NCI-H2196 (cell line): ENCODE measurements around the gene G2E3.
"Not testable (repeated sequence)": the region's sequence is repeated elsewhere in the genome, so short reads cannot be mapped to it uniquely, and the experiment has no call there.

Experiments
- DNase-seq: peaks from one replicate; lab custom pipeline; 2025; ENCODE audit not compliant: unreplicated experiment; lab: John Stamatoyannopoulos, UW

The G2E3 gene

GRCh38 chr14:30558675-30559555, at the start of gene G2E3:
Gene G2E3, plus strand, starts transcription at chr14:30559158. Its CDS starts 21,922 bp downstream, at chr14:30581080.
- DNase-seq: peak; percentile 93

GRCh38 chr14:30517737-30518136, 41.2 kb upstream of the G2E3 start:
- no peak for DNase-seq

DNA sequence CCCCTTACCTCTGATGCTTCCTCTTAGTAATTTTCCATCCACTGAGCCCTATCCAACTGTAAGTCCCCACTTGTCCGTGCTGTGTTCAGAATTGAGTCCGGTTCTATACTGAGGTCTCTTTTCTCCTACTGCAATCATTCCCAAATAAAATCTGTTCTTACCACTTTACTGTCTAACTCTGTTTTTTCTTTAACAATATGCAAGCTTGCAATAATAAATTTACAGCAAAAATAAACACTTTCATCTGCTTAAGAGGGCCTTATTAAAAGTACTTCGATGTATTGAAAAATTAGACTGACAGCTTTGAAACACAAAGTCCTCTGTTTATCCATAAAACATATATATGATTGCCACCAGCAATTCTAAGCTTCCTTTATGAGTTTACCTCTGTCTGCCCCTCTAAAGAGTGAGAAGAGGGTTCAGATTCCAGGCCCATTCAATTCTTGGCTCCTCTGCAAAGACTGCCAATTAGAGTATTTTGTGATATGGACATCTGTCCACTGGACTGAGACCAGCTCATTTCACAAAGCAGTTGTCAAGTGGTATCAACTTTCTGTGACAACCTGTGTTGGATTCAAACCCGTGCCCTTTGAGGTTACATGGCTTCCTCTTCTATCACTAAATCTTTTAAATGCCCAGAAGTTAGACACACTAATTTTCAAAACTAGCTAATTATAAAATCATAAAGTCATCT, 39.9 kb upstream of the G2E3 start:
- peak; percentile 63 for DNase-seq

GRCh38 chr14:30519961-30520360, 39.0 kb upstream of the G2E3 start:
- no peak for DNase-seq

- no peak for DNase-seq
Measured at GRCh38 chr14:30520536-30520935, 38.4 kb upstream of the G2E3 start.

GRCh38 chr14:30521899-30522736, 36.8 kb upstream of the G2E3 start:
- peak; percentile 73 for DNase-seq

DNA sequence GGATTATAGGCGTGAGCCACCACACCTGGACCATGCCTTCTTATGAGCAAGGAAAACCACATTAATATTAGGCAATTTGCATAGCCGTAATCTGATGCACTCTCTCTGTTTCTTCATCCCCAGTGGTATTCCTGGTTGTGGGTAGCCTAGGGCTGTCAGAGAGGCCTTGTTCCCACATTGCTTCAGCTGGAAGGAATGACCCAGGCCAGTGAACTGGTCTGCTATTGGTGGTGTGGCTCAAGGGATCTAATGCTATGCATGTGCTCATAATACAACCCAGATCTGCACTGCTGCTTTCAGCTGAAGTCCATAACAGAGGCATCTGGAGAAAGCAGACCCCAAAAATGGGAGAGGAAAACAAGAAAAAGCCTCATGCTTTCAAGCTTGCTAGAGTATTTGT, 33.1 kb upstream of the G2E3 start:
- no peak for DNase-seq

DNA sequence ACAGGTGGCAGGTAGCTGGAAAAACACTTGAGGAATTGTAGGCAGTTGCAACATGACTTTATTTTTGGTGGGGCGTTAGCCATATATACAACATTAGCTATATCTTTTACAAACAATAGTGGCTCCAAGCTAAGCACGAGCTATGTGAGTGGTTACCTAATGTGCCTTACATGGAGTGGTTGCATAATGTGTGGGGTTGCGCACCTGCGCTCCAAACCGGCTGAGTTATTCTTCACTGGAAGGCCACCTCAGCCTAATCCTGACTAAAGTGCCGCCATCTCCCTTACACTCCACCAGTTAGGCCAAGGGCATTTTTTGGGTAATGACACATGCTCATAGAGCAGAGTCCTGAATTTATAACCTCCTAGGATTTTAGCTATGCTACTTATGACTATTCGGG, 31.8 kb upstream of the G2E3 start:
- DNase-seq: no peak

- no peak for DNase-seq
Measured at GRCh38 chr14:30528119-30528518, 30.8 kb upstream of the G2E3 start.

DNA sequence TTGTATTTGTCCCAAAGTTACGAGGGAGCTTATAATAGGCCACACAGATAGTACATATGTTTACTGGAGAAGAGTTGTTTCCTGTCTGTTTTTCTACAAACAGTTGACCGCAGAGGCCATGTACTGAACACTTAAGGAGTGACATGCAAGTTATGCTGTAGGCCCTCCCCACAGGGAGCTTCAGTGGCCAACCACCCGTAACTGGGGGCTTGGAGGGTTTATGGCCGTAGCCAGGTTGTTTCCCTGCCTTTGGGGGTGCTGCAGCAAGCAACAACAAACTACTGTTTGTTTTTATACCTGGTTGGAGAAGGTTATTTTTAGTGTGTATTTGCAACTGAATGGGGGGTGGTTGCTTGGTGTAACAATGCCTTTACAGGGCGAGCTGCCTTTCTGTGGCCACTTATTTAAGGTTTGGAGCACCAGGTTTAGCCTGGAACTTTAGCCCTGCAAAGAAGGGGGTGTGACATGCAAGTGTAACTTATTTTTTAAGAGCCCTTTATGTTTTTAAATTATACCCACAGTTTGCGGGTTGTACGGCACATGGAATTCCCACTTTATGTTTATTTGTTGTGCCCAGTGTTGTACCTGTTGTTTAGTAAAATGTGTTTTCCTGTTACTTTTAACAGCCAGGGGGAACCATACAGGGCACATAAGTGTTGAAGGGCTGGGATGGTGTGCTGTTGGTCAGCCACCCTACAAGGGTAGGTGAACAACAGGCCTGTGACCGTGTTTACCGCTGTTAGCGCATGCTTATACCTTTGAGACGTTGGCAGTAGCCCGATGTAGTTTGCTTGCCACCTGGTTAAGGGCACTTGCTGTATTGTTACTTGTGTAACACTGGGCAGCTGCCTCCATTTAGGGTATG, 29.9 kb upstream of the G2E3 start:
- no peak for DNase-seq

DNA sequence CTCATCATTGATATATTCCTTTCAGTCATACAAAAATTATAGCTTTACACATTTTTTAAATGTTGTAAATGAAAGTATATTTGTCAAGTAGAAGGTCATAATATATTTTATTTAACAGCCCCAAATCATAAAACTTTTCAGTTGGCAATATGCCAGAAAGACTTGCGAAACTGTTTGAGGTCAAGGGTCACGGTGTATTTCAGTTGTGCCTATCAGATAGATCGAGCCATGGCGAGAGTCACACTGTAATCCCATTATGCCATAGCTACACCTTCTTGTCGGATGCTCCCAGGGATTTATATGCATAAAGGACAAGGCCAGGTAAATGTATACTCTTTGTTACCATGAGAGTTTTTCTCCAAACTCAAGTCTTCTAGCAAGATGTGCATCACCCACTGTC, 26.7 kb upstream of the G2E3 start:
- no peak for DNase-seq

- no peak for DNase-seq
Measured at GRCh38 chr14:30533126-30533525, 25.8 kb upstream of the G2E3 start.

DNA sequence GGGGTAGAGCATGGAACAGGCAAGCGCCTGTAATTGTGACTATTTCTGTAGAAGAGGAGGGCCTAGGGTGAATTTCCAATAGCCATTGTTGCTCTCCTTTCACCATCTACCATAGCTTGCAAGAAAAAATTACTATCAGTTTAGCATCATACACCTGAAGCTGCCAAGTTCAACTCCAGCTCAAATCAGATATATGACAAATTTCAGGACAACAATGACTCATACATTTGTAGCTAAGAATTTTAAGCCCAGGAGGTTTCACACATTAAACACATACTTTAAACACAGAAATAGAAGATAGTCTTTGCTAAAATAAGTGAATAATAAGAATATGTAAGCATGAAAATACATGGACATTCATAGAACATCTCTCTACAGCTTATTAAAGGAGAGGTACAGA, 17.6 kb upstream of the G2E3 start:
- DNase-seq: no peak

- not testable (repeated sequence) for DNase-seq
Measured at GRCh38 chr14:30546735-30547134, 12.2 kb upstream of the G2E3 start.

GRCh38 chr14:30547388-30548048, 11.4 kb upstream of the G2E3 start:
- DNase-seq: no peak

DNA sequence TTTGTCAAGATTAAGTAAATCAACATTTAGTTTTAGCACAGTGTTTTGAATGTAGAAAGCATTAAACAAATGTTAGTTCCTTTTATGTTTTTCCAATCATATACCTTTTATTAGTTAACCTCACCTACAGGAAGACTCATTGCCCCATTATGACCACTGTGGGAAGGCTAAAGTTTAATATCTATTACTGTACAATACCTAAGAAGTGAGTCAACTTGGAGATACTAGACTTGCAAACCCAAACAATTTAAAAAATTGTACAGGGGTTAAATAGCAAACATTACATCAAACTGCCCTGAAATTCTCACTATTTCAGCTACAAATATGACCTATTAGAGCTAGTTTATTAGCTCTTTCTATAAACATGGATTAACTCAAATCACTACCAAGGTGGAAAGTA, 8.6 kb upstream of the G2E3 start:
- no peak for DNase-seq

DNA sequence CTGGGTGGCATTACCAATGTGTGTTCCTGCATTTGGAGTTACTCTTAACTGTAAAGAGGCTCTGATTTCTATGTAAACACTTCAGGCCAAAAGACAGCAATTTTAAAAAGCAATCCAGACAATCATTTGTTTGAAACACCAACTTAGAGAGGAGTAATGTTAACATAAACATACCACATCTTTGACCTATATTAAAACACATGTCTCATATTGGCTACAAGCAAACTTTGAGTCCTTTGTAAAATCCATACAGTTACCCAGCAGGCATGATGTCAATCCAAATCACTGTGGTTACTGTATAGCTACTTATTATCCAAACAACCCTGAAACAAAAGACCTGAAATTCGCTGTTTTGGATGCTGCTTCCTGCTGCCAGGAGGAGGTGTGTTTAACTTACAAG, 7.5 kb upstream of the G2E3 start:
- peak; percentile 30 for DNase-seq

DNA sequence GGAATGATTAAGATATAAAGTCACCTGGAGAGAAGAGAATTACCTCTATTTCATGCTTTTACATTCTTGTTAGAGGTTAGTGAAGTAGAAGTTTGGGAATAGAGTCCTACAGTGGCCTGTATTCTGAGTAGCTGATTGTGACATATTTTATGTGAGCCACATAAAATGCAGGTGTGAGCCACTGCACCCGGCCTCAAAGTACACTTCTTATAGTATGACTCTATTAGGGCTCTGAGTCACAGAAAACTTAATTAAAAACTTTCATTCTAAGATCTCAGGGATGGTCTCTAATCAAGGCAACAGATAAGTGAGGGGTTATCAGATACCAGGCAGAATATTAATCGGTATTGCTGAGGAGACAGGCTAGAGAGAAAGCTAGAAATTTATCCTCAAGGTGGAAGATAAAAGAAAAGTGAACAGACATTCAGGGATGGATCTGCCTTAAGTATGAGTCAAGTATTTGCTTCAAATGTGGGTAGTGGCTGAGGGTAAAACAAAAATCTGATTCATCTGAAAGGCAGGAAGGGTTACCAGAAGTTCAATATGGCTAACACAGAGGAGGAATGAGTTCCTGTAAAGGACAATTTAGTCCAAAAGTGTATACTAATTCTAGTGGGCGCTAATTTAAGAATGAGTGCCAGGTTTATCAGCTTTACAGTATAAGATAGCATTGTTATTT, 5.5 kb upstream of the G2E3 start:
- DNase-seq: no peak

DNA sequence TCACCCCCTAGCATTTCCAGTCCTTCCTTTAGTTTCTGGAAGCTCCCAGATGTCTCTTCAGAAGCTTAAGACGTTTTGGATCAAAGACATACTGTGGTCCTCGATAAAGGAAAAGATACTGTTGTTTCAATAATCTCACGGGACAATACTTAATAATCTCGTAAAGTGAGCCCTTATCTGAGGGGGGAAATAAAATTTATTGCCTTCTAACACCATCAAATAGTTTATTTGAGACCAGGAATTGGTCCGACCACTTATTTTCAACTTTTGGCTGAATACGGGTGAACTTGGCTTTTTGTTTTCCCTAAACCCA, 640 bp upstream of the G2E3 start:
- DNase-seq: no peak

DNA sequence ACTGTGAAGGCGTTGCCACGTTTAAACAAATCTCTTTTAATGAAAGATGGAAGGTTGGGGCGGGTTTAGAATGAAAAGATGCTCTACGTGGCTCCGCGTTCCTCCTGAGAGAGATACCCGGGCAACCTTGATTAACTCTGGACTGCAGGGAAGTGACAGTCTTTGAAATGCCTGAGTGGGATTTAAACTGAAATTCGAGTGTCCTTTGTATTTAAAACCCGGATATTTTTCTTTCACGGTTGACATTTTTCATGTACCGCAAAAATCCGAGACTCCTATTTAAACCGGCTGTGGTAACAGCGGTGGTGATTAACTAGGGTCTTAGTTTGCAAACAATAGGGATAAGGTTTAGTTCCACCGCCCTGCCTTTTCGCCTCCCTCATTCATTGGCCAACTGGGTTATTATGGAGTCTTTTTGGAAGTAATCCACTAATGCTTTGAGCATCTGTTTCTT, 707 bp downstream of the G2E3 start:
- DNase-seq: no peak
